HepG2 (cell line): ENCODE measurements around the gene PRKCZ. TPM values are rescaled to one million over a fixed set of nuclear protein-coding genes. Genes with fewer than 3 reads are reported as not detected.

ENCODE experiments used
- AFF4 ChIP-seq: sonication (generic); formaldehyde crosslinking; IDR thresholded peaks from 2 replicates; pipeline ENCODE4 v1.4.0; 2020; ENCODE audit warnings: missing genetic modification reagents
- AGO2 ChIP-seq: fragments of 200-400 bp; formaldehyde crosslinking; optimal IDR thresholded peaks from 2 replicates; pipeline ENCODE3; 2017; ENCODE audit warnings: mild to moderate bottlenecking, low read depth, low read length, moderate library complexity
- ATF6 ChIP-seq: sonication (generic); formaldehyde crosslinking; conservative IDR thresholded peaks from 2 replicates; pipeline ENCODE4 v1.4.0; 2020; ENCODE audit warnings: missing genetic modification reagents
- E2F5 ChIP-seq: sonication (generic); formaldehyde crosslinking; conservative IDR thresholded peaks from 2 replicates; pipeline ENCODE4 v1.4.0; 2020; ENCODE audit warnings: missing genetic modification reagents
- FOSL2 ChIP-seq: sonication (generic); formaldehyde crosslinking; IDR thresholded peaks from 2 replicates; pipeline ENCODE4 v1.4.0; 2020; ENCODE audit warnings: missing genetic modification reagents
- IKZF4 ChIP-seq: sonication (generic); formaldehyde crosslinking; IDR thresholded peaks from 2 replicates; pipeline ENCODE4 v1.5.1; 2020; ENCODE audit warnings: borderline replicate concordance, mild to moderate bottlenecking, low read depth, missing genetic modification reagents; ENCODE audit errors: not compliant biosample characterization
- JUNB ChIP-seq: sonication (generic); formaldehyde crosslinking; IDR thresholded peaks from 2 replicates; pipeline ENCODE4 v1.8.0; 2022; ENCODE audit warnings: missing genetic modification reagents, mild to moderate bottlenecking, borderline replicate concordance
- MAFG ChIP-seq: sonication (generic); formaldehyde crosslinking; IDR thresholded peaks from 2 replicates; pipeline ENCODE4 v1.5.1; 2020; ENCODE audit warnings: mild to moderate bottlenecking, missing genetic modification reagents
- MLXIP ChIP-seq: sonication (generic); formaldehyde crosslinking; IDR thresholded peaks from 2 replicates; pipeline ENCODE4 v1.9.0; 2021; ENCODE audit warnings: missing genetic modification reagents, borderline replicate concordance
- RXRA ChIP-seq: sonication (generic); formaldehyde crosslinking; IDR thresholded peaks from 2 replicates; pipeline ENCODE4 v1.5.1; 2020; ENCODE audit warnings: missing genetic modification reagents
- SMAD3 ChIP-seq: sonication (generic); formaldehyde crosslinking; IDR thresholded peaks from 2 replicates; pipeline ENCODE4 v1.4.0; 2020; ENCODE audit warnings: missing genetic modification reagents
- U2AF1 ChIP-seq: fragments of 200-400 bp; formaldehyde crosslinking; optimal IDR thresholded peaks from 2 replicates; pipeline ENCODE3; 2017; ENCODE audit warnings: mild to moderate bottlenecking, low read depth, low read length
- ZBTB43 ChIP-seq: sonication (generic); formaldehyde crosslinking; conservative IDR thresholded peaks from 2 replicates; pipeline ENCODE4 v1.4.0; 2020; ENCODE audit warnings: missing genetic modification reagents
- ZKSCAN5 ChIP-seq: sonication (generic); formaldehyde crosslinking; IDR thresholded peaks from 2 replicates; pipeline ENCODE4 v1.5.1; 2020; ENCODE audit warnings: mild to moderate bottlenecking, missing genetic modification reagents
- ZNF567 ChIP-seq: sonication (generic); formaldehyde crosslinking; IDR thresholded peaks from 2 replicates; pipeline ENCODE4 v1.8.1; 2023; ENCODE audit warnings: mild to moderate bottlenecking, missing genetic modification reagents, borderline replicate concordance
- ZNF605 ChIP-seq: sonication (generic); formaldehyde crosslinking; IDR thresholded peaks from 2 replicates; pipeline ENCODE4 v1.8.0; 2022; ENCODE audit warnings: mild to moderate bottlenecking, missing genetic modification reagents
- ZSCAN25 ChIP-seq: sonication (generic); formaldehyde crosslinking; IDR thresholded peaks from 2 replicates; pipeline ENCODE4 v1.8.0; 2022; ENCODE audit warnings: mild to moderate bottlenecking, missing genetic modification reagents
- polyA plus RNA-seq, 8 experiments: library from polyadenylated mRNA; depleted of rRNA in 3 of 8; stranded (reverse) in 7 of 8; unstranded in 1 of 8; fragments of >200 nt; fragmentation: Illumina TruSeq in 4 of 8; extraction: Trizol in 4 of 8; gene quantifications; 2 replicates each; pipeline versions ENCODE4 v1.2.1 to v1.2.3, GENCODE V29; 2011 to 2016; ENCODE audit warnings: low read depth in 4 of 8, missing spikeins in 1 of 8, mixed read lengths in 1 of 8; ENCODE audit not compliant: insufficient read depth in 1 of 8
- total RNA-seq, 5 experiments: library from RNA; depleted of rRNA; stranded (reverse); fragments of >200 nt; fragmentation: Illumina TruSeq; extraction: Trizol; gene quantifications; 2 replicates each; pipeline ENCODE4 v1.2.3, GENCODE V29; 2016; ENCODE audit warnings: low read depth in 1 of 5

Gene PRKCZ
- total and polyA plus RNA-seq, 2 of the 13 experiments (the other 11 are each of a cell fraction or from before 2014, with no cell fraction given): 34.7 to 85.2 TPM

- TF ChIP-seq ZBTB43 (CRISPR knock-in tag): no peak; the same call in 1 of the 2 replicates
- TF ChIP-seq SMAD3 (CRISPR knock-in tag): no peak
- TF ChIP-seq E2F5 (CRISPR knock-in tag): no peak
- no peak for TF ChIP-seq U2AF1
- TF ChIP-seq ATF6 (CRISPR knock-in tag): no peak
- TF ChIP-seq IKZF4 (CRISPR knock-in tag): no peak
- TF ChIP-seq FOSL2 (CRISPR knock-in tag): no peak
- TF ChIP-seq ZNF567 (CRISPR knock-in tag): 0 out of 2 replicates have a peak, but pooled peaks have one; percentile 68
- no peak for TF ChIP-seq MAFG (CRISPR knock-in tag)
- TF ChIP-seq ZSCAN25: peak; percentile 67; the same call in 1 of the 2 replicates
- no peak for TF ChIP-seq ZKSCAN5 (CRISPR knock-in tag)
- TF ChIP-seq AFF4 (CRISPR knock-in tag): no peak
- TF ChIP-seq ZNF605: 0 out of 2 replicates have a peak, but pooled peaks have one; percentile 20
- no peak for TF ChIP-seq RXRA (CRISPR knock-in tag)
- TF ChIP-seq JUNB (CRISPR knock-in tag): no peak
- TF ChIP-seq AGO2: peak; percentile 75
- no peak for TF ChIP-seq MLXIP (CRISPR knock-in tag)
Measured at GRCh38 chr1:2193514-2194281, 143.5 kb downstream of the PRKCZ start (continued).
